ENCODE results near the gene DOP1B.

DNA sequence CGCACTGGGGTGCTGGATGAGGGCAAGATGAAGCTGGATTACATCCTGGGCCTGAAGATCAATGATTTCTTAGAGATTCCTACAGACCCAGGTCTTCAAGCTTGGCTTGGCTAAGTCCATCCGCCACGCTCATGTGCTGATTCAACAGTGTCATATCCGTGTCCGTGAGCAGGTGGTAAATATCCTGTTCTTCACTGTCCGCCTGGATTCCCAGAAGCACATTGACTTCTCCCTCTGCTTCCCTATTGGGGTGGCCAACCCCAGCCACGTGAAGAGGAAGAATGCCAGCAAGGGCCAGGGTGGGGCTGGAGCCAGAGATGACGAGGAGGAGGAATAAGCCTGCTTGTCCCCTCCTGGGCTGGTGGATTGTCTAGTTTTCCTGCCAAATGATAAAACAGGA, 23.9 kb upstream of the DOP1B start:
- TF ChIP-seq, protein P1, sequence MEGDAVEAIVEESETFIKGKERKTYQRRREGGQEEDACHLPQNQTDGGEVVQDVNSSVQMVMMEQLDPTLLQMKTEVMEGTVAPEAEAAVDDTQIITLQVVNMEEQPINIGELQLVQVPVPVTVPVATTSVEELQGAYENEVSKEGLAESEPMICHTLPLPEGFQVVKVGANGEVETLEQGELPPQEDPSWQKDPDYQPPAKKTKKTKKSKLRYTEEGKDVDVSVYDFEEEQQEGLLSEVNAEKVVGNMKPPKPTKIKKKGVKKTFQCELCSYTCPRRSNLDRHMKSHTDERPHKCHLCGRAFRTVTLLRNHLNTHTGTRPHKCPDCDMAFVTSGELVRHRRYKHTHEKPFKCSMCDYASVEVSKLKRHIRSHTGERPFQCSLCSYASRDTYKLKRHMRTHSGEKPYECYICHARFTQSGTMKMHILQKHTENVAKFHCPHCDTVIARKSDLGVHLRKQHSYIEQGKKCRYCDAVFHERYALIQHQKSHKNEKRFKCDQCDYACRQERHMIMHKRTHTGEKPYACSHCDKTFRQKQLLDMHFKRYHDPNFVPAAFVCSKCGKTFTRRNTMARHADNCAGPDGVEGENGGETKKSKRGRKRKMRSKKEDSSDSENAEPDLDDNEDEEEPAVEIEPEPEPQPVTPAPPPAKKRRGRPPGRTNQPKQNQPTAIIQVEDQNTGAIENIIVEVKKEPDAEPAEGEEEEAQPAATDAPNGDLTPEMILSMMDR (IDR thresholded peaks at IDR 0.05) = no peak
- no peak for TF ChIP-seq POLR2A (IDR thresholded peaks at IDR 0.05; ENCODE audit: low read depth)
- no peak for TF ChIP-seq POLR2AphosphoS5 (IDR thresholded peaks at IDR 0.05)
